Astrocyte of the cerebellum (primary cell): Measurements from ENCODE around the gene TMEM184C.

Source experiments
- DNase-seq: peaks from one replicate; pipeline ENCODE4 v3.0.0-alpha.2; 2011; ENCODE audit warnings: low read depth
- H3K4me3 ChIP-seq: 2 replicates; pipeline ENCODE4 v1.5.1; 2011; ENCODE audit warnings: mild to moderate bottlenecking, low read depth, low read length, moderate library complexity
- CTCF ChIP-seq: IDR thresholded peaks from 2 replicates; pipeline ENCODE4 v1.5.1; 2012; ENCODE audit warnings: low read length, low read depth, moderate library complexity, mild to moderate bottlenecking; ENCODE audit errors: missing control alignments
- in situ Hi-C: cut with HindIII; loops from 2 replicates; pipeline ENCODE4 v1.10.0; 2017; ENCODE audit warnings: low sequenced_read_pairs

Gene TMEM184C

GRCh38 chr4:147704846-147705245 lies 87.6 kb downstream of the TMEM184C start:
- TF ChIP-seq CTCF = no peak
- no peak overlapping the region for H3K4me3 ChIP-seq
- DNase-seq = no peak
- in situ Hi-C loops = no loop called here

- TF ChIP-seq CTCF = peak; percentile 82
- H3K4me3 ChIP-seq = no peak overlapping the region
- DNase-seq = no peak
- in situ Hi-C loops = no loop called here
Observed at GRCh38 chr4:147707892-147708672, 90.9 kb downstream of the TMEM184C start.

- no peak overlapping the region for H3K4me3 ChIP-seq
- TF ChIP-seq CTCF = no peak
- peak; percentile 43 for DNase-seq
- in situ Hi-C loops = no loop called here
Observed at GRCh38 chr4:147709999-147710398, 92.8 kb downstream of the TMEM184C start.

DNA sequence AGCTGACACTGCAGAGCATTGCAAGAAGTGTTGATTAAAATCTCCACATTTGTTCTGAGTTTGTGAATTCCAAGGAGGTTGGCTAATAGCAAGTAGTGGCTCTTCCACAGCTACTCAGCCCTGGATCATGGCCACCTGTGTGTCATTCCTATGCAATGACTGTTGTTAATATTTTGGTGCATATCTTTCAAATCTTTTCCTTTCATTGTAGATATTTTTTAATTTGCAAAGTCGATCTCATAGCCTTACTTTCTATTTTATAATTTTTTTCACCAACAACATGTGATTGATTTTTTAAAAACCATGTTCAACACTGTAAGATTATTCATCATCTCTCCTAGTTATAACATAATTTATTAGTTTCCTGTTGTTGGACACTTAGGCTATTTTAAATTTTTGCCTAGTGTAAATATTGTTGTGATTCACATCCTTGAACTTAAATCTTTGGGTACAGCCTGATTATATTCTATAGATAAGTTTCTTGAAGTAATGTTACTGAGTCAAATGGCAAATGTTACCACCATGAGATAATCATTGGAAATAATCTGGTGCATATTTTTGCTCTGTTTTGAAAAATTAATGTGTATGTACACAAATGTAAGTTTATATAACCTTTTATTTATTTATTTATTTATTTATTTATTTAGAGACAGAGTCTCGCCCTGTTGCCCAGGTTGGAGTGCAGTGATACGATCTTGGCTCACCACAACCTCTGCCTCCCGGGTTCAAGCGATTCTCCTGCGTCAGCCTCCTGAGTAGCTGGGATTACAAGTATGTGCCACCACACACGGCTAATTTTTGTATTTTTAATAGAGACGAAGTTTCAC lies 97.6 kb downstream of the TMEM184C start:
- peak; percentile 67 for DNase-seq
- in situ Hi-C loops = no loop called here
- TF ChIP-seq CTCF = no peak
- H3K4me3 ChIP-seq = no peak overlapping the region

- in situ Hi-C loops = no loop called here
- DNase-seq = no peak
- no peak overlapping the region for H3K4me3 ChIP-seq
- TF ChIP-seq CTCF = no peak
Observed at GRCh38 chr4:147717878-147718277, 100.7 kb downstream of the TMEM184C start.
